ENCODE measurements around the gene USP6NL.

Gene USP6NL

GRCh38 chr10:11617233-11617632, 5.8 kb upstream of the USP6NL start:
- in situ Hi-C loops (cut with MboI; ENCODE audit: low sequenced_read_pairs) = no loop called here

GRCh38 chr10:11616021-11616420, 4.6 kb upstream of the USP6NL start:
- in situ Hi-C loops (cut with MboI; ENCODE audit: low sequenced_read_pairs) = no loop called here

- in situ Hi-C loops (cut with MboI; ENCODE audit: low sequenced_read_pairs) = no loop called here
Observed at GRCh38 chr10:11615396-11615795, 3.9 kb upstream of the USP6NL start.

GRCh38 chr10:11612021-11613001, 861 bp upstream of the USP6NL start:
- in situ Hi-C loops (cut with MboI; ENCODE audit: low sequenced_read_pairs) = no loop called here

GRCh38 chr10:11610826-11611247, 613 bp downstream of the USP6NL start:
- in situ Hi-C loops (cut with MboI; ENCODE audit: low sequenced_read_pairs) = no loop called here

GRCh38 chr10:11610166-11610825, 1.2 kb downstream of the USP6NL start:
- in situ Hi-C loops (cut with MboI; ENCODE audit: low sequenced_read_pairs) = no loop called here

- in situ Hi-C loops (cut with MboI; ENCODE audit: low sequenced_read_pairs) = no loop called here
Observed at GRCh38 chr10:11609492-11610093, 1.9 kb downstream of the USP6NL start.

- in situ Hi-C loops (cut with MboI; ENCODE audit: low sequenced_read_pairs) = no loop called here
Observed at GRCh38 chr10:11609052-11609451, 2.4 kb downstream of the USP6NL start.

GRCh38 chr10:11608159-11609013, 3.1 kb downstream of the USP6NL start:
- in situ Hi-C loops (cut with MboI; ENCODE audit: low sequenced_read_pairs) = no loop called here

- in situ Hi-C loops (cut with MboI; ENCODE audit: low sequenced_read_pairs) = no loop called here
Observed at GRCh38 chr10:11605807-11606408, 5.5 kb downstream of the USP6NL start.

GRCh38 chr10:11604865-11605650, 6.4 kb downstream of the USP6NL start:
- in situ Hi-C loops (cut with MboI; ENCODE audit: low sequenced_read_pairs) = no loop called here

- in situ Hi-C loops (cut with MboI; ENCODE audit: low sequenced_read_pairs) = no loop called here
Observed at GRCh38 chr10:11603741-11604140, 7.7 kb downstream of the USP6NL start.

GRCh38 chr10:11602919-11603523, 8.4 kb downstream of the USP6NL start:
- in situ Hi-C loops (cut with MboI; ENCODE audit: low sequenced_read_pairs) = no loop called here

GRCh38 chr10:11602358-11602757, 9.1 kb downstream of the USP6NL start:
- in situ Hi-C loops (cut with MboI; ENCODE audit: low sequenced_read_pairs) = no loop called here

- in situ Hi-C loops (cut with MboI; ENCODE audit: low sequenced_read_pairs) = no loop called here
Observed at GRCh38 chr10:11601670-11602069, 9.8 kb downstream of the USP6NL start.

GRCh38 chr10:11600280-11600679, 11.2 kb downstream of the USP6NL start:
- in situ Hi-C loops (cut with MboI; ENCODE audit: low sequenced_read_pairs) = no loop called here

- in situ Hi-C loops (cut with MboI; ENCODE audit: low sequenced_read_pairs) = no loop called here
Observed at GRCh38 chr10:11598712-11599397, 12.6 kb downstream of the USP6NL start.

- in situ Hi-C loops (cut with MboI; ENCODE audit: low sequenced_read_pairs) = no loop called here
Observed at GRCh38 chr10:11597470-11597869, 14.0 kb downstream of the USP6NL start.

- in situ Hi-C loops (cut with MboI; ENCODE audit: low sequenced_read_pairs) = no loop called here
Observed at GRCh38 chr10:11595395-11595692, 16.1 kb downstream of the USP6NL start.
